ENCODE results near the gene HPSE2.

GRCh38 chr10:98463016-98463415 is 772.6 kb downstream of the HPSE2 start:
- TF ChIP-seq EGR1 (IDR thresholded peaks at IDR 0.05) (no peak), FOXM1 (IDR thresholded peaks at IDR 0.05; ENCODE audit: borderline replicate concordance, low read depth) (no peak), REST (IDR thresholded peaks at IDR 0.05; ENCODE audit: low read depth) (no peak), CREB1 (IDR thresholded peaks at IDR 0.05; ENCODE audit: low read depth) (no peak), CEBPB (IDR thresholded peaks at IDR 0.05) (no peak), EP300 (IDR thresholded peaks at IDR 0.05; ENCODE audit: borderline replicate concordance) (no peak), USF1 (IDR thresholded peaks at IDR 0.05) (no peak), ZBTB7A (IDR thresholded peaks at IDR 0.05; ENCODE audit: low read depth) (no peak), NFIC (IDR thresholded peaks at IDR 0.05) (no peak)
